GM21786 (cell line): ENCODE data around the gene MYO15A.
A peak's percentile ranks its signal among the peaks of the same experiment; 100 is the strongest.

ENCODE experiments used
- ATAC-seq: cut with Tn5 transposase; IDR thresholded peaks from one replicate; pipeline ENCODE4 v1.9.1; 2021; ENCODE audit not compliant: unreplicated experiment

The MYO15A gene

GRCh38 chr17:18108401-18109312 lies at the start of gene MYO15A:
MYO15A (plus strand) TSS chr17:18108756; CDS start chr17:18118801, 10,045 bp downstream.
- no peak for ATAC-seq

- ATAC-seq, result no peak
Measured at GRCh38 chr17:18059283-18059682, 49.3 kb upstream of the MYO15A start.

- ATAC-seq, result no peak
Measured at GRCh38 chr17:18064053-18064452, 44.5 kb upstream of the MYO15A start.

- ATAC-seq, result no peak
Measured at GRCh38 chr17:18065546-18065945, 43.0 kb upstream of the MYO15A start.

GRCh38 chr17:18066866-18067265 lies 41.7 kb upstream of the MYO15A start:
- no peak for ATAC-seq

GRCh38 chr17:18069101-18069500 lies 39.5 kb upstream of the MYO15A start:
- no peak for ATAC-seq

GRCh38 chr17:18070861-18071340 lies 37.7 kb upstream of the MYO15A start:
- no peak for ATAC-seq

- no peak for ATAC-seq
Measured at GRCh38 chr17:18071751-18072150, 36.8 kb upstream of the MYO15A start.

GRCh38 chr17:18074566-18075272 lies 33.8 kb upstream of the MYO15A start:
- no peak for ATAC-seq

- ATAC-seq, result no peak
Measured at GRCh38 chr17:18076936-18077335, 31.6 kb upstream of the MYO15A start.

GRCh38 chr17:18079543-18079942 lies 29.0 kb upstream of the MYO15A start:
- ATAC-seq, result no peak

- ATAC-seq, result no peak
Measured at GRCh38 chr17:18084256-18084655, 24.3 kb upstream of the MYO15A start.

- ATAC-seq, result peak; percentile 79
Measured at GRCh38 chr17:18087610-18088491, 20.7 kb upstream of the MYO15A start, which contains the start of gene DRG2. DRG2 (plus strand) TSS chr17:18087948; CDS start chr17:18088024, 76 bp downstream.

GRCh38 chr17:18089613-18090012 lies 18.9 kb upstream of the MYO15A start:
- no peak for ATAC-seq

GRCh38 chr17:18093616-18094408 lies 14.7 kb upstream of the MYO15A start:
- no peak for ATAC-seq

- no peak for ATAC-seq
Measured at GRCh38 chr17:18094409-18094807, 14.1 kb upstream of the MYO15A start.

- ATAC-seq, result no peak
Measured at GRCh38 chr17:18099516-18099915, 9.0 kb upstream of the MYO15A start.

GRCh38 chr17:18100616-18101015 lies 7.9 kb upstream of the MYO15A start:
- no peak for ATAC-seq

GRCh38 chr17:18101828-18102227 lies 6.7 kb upstream of the MYO15A start:
- no peak for ATAC-seq

GRCh38 chr17:18102640-18103039 lies 5.9 kb upstream of the MYO15A start:
- ATAC-seq, result no peak
